Adrenal gland (tissue), 12 donors: ENCODE results near the gene DIP2C. TPM values are rescaled to one million over a fixed set of nuclear protein-coding genes. Genes with fewer than 3 reads are reported as not detected.

ENCODE experiments used
- DNase-seq, 7 donors: peaks; one replicate each; pipeline ENCODE4 v3.0.0-alpha.2; 2019 to 2020
- H3K27ac ChIP-seq, 5 donors: fragments of 200-600 bp; sonication (generic) in 4 of 5; 1 replicate in 3 of 5; 2 replicates in 2 of 5; pipeline versions ENCODE4 v1.5.1 to v1.8.0; 2016 to 2020; ENCODE audit warnings: mild to moderate bottlenecking in 1 of 5
- H3K27me3 ChIP-seq: fragments of 200-600 bp; 2 replicates; pipeline ENCODE4 v1.8.0; 2021
- H3K36me3 ChIP-seq, 2 donors: fragments of 200-600 bp; replicated peaks in 1 of 2; 1 replicate in 1 of 2; 2 replicates in 1 of 2; pipeline versions ENCODE4 v1.5.1 to v1.8.0; 2018 to 2022
- H3K4me1 ChIP-seq, 2 donors: fragments of 200-600 bp; replicated peaks in 1 of 2; 1 replicate in 1 of 2; 2 replicates in 1 of 2; pipeline versions ENCODE4 v1.5.1 to v1.8.0; 2018 to 2021
- H3K4me3 ChIP-seq, 4 donors: fragments of 200-600 bp; sonication (generic) in 3 of 4; one replicate each; pipeline ENCODE4 v1.5.1; 2016 to 2018
- H3K9me3 ChIP-seq, 3 donors: fragments of 200-600 bp; sonication (generic) in 1 of 3; replicated peaks in 1 of 3; 1 replicate in 2 of 3; 2 replicates in 1 of 3; pipeline versions ENCODE4 v1.5.1 to v1.8.0; 2016 to 2021
- POLR2A ChIP-seq, 2 donors: fragments of 450-650 bp; IDR thresholded peaks; one replicate each; pipeline ENCODE4 v1.6.1; 2017; ENCODE audit warnings: antibody characterized with exemption in 2 of 2, mild to moderate bottlenecking in 2 of 2, moderate library complexity in 1 of 2
- WGBS, 4 donors: extraction: QIAGEN DNeasy Blood & Tissue Kit in 2 of 4; methylation state at CpG; one replicate each; pipeline versions ENCODE4 v1.1.5 to v1.1.7; 2013 to 2017; 5-methylcytosine and 5-hydroxymethylcytosine counted together
- intact Hi-C, 2 donors: fragments of 100-400 bp; cut with DNase I; formaldehyde crosslinking; loops; one replicate each; pipeline versions ENCODE4 v1.14.1 to v1.15.0; 2022 to 2023
- polyA plus RNA-seq, 3 donors: library from polyadenylated mRNA; stranded (reverse); fragments of 200-250 nt in 2 of 3; fragments of 350-450 nt in 1 of 3; fragmentation: Illumina TruSeq in 1 of 3; extraction: RNeasy Lipid Tissue Mini Kit (QIAGEN cat#74804) in 1 of 3; gene quantifications; one replicate each; pipeline ENCODE4 v1.2.3, GENCODE V29; 2013 to 2014
- total RNA-seq, 9 donors: library from RNA; depleted of rRNA in 4 of 9; stranded (reverse); fragments of >200 nt in 4 of 9; fragments of 120-200 nt in 1 of 9; fragmentation: NEBNext Ultra II Directional in 1 of 9; extraction: Animal tissue kit (Norgen Biotek cat#: 25700) in 1 of 9; gene quantifications; one replicate each; pipeline versions ENCODE4 v1.1.0 to v1.2.4, GENCODE V29; 2013 to 2023
- TF ChIP-seq, protein P1 (sequence below), 6 experiments: fragments of 450-650 bp in 4 of 6; fragments of 200-600 bp in 2 of 6; sonication (generic) in 1 of 6; IDR thresholded peaks; 1 replicate in 5 of 6; 2 replicates in 1 of 6; pipeline versions ENCODE4 v1.5.1 to v1.8.0; 2016 to 2021; ENCODE audit warnings: antibody characterized with exemption in 6 of 6, mild to moderate bottlenecking in 2 of 6, moderate library complexity in 1 of 6
- donor health status: healthy with polysubstance abuse.
- donor health status: Bipolar disorder and iron deficiency.
- donor health status: DM: yes; HTN: yes; CAD: no.
- donor health status: DM: no; HTN: no; CAD: no.
- donor health status: DM: no; HTN: no; CAD: no.
- donor health status: DM: yes; HTN: yes; CAD: no.

DIP2C gene
- total and polyA plus RNA-seq, 12 donors = 4.8 to 23.9 (median 19.7) TPM

DNA sequence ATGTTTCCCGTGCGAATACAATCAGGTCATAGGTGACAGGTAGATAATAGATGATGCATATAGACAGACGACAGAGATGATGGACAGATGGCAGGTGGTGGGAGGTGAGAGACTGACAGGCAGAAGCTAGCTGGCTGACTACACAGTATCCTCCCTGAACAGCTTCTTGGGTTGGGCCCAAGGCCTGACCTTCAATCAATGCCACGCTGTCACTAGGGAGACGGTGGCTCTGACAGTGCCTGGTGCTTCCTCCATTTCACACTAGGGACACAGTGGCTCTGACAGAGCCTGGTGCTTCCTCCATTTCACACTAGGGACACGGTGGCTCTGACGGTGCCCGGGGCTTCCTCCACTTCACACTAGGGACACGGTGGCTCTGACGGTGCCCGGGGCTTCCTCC, 200.1 kb downstream of the DIP2C start:
- intact Hi-C loops = no loop called here
- no peaks in the 10 kb centered on the region for H3K27me3 ChIP-seq
- H3K9me3 ChIP-seq = no peaks in the 10 kb centered on the region
- TF ChIP-seq POLR2A (IDR thresholded peaks at IDR 0.05) = no peak
- TF ChIP-seq, protein P1, sequence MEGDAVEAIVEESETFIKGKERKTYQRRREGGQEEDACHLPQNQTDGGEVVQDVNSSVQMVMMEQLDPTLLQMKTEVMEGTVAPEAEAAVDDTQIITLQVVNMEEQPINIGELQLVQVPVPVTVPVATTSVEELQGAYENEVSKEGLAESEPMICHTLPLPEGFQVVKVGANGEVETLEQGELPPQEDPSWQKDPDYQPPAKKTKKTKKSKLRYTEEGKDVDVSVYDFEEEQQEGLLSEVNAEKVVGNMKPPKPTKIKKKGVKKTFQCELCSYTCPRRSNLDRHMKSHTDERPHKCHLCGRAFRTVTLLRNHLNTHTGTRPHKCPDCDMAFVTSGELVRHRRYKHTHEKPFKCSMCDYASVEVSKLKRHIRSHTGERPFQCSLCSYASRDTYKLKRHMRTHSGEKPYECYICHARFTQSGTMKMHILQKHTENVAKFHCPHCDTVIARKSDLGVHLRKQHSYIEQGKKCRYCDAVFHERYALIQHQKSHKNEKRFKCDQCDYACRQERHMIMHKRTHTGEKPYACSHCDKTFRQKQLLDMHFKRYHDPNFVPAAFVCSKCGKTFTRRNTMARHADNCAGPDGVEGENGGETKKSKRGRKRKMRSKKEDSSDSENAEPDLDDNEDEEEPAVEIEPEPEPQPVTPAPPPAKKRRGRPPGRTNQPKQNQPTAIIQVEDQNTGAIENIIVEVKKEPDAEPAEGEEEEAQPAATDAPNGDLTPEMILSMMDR (IDR thresholded peaks at IDR 0.05) = no peak
- H3K27ac ChIP-seq = no peak overlapping the region
- no peaks in the 10 kb centered on the region for H3K36me3 ChIP-seq
- no peak overlapping the region for H3K4me3 ChIP-seq
- DNase-seq = peak in 6 of 7 donors; percentile 46 to 77 (median 64)
- WGBS, 4 donors = 49 to 66% (median 59%) methylated on average over 5 to 11 of the region's 11 CpGs
- peaks cover 0 to 15% of the 10 kb centered on the region in 2 donors for H3K4me1 ChIP-seq

DNA sequence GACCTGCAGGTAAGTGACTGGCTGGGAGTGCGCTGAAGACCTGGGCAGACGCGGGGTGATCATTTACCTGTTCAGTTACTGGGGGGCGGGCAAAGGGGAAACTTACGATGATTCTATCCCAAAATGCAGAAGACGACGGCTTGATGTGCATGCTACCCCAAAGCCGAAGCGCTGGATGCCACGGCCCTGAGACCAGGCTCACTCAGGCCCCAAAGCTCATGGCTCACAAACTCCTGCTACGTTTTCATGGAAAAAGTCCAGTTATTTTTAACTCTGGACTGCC, 200.6 kb downstream of the DIP2C start:
- peak in 4 of 7 donors; percentile 6 to 51 (median 16) for DNase-seq
- H3K4me3 ChIP-seq = no peak overlapping the region
- intact Hi-C loops = no loop called here
- H3K27me3 ChIP-seq = no peaks in the 10 kb centered on the region
- H3K36me3 ChIP-seq = no peaks in the 10 kb centered on the region
- TF ChIP-seq, protein P1 (IDR thresholded peaks at IDR 0.05) = no peak
- no peak for TF ChIP-seq POLR2A (IDR thresholded peaks at IDR 0.05)
- WGBS, 4 donors = 91 to 95% (median 93%) methylated on average over 11 of the region's 11 CpGs
- H3K9me3 ChIP-seq = no peaks in the 10 kb centered on the region
- no peak overlapping the region for H3K27ac ChIP-seq
- peaks cover 0 to 15% of the 10 kb centered on the region in 2 donors for H3K4me1 ChIP-seq

DNA sequence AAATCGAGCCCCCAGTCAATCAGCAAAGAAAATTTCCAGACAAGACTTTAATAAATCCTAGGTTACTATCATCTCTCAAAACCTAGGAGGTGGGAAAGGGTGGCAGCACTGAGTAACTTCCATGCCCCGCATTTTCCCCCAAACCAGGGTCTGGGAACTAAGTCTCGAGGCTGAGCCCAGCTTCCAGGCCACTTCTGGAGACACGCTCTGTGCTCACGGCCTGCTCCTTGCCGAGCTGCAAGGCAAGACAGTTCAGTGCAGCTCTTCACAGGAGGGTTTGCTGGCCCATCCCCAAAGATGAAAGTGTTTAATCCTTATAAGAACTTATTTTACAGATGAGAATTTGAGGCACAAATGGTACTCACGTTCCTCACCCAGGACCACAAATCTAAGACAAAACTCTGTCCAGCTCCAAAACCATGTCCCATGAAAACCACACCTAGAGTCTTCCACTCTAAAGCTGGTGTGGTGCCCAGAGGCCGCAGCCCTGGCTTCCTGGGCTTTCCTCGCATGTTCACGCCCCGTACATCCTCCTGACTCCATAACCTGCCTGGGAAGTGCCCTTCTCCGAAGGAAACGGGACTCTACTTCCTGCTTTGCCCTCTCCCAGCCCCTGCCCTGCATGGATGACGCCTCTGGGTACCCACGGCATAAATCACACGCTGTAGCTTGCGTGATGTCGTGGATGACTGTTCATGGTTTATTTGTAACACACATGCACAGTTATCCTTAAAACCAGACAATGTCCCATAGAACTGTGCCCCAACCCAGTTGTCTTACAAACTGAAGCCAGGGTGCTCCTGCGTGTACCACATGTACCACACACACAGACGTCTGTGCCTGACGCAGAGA, 201.2 kb downstream of the DIP2C start:
- intact Hi-C loops = no loop called here
- no peak for TF ChIP-seq POLR2A (IDR thresholded peaks at IDR 0.05)
- TF ChIP-seq, protein P1 (IDR thresholded peaks at IDR 0.05) = no peak
- peak in 5 of 7 donors; percentile 6 to 44 (median 13) for DNase-seq
- H3K27me3 ChIP-seq = no peaks in the 10 kb centered on the region
- no peak overlapping the region for H3K4me3 ChIP-seq
- H3K36me3 ChIP-seq = no peaks in the 10 kb centered on the region
- no peaks in the 10 kb centered on the region for H3K9me3 ChIP-seq
- H3K27ac ChIP-seq = no peak overlapping the region
- WGBS, 4 donors = 89 to 93% (median 91%) methylated on average over 21 of the region's 21 CpGs
- peaks cover 0 to 15% of the 10 kb centered on the region in 2 donors for H3K4me1 ChIP-seq

DNA sequence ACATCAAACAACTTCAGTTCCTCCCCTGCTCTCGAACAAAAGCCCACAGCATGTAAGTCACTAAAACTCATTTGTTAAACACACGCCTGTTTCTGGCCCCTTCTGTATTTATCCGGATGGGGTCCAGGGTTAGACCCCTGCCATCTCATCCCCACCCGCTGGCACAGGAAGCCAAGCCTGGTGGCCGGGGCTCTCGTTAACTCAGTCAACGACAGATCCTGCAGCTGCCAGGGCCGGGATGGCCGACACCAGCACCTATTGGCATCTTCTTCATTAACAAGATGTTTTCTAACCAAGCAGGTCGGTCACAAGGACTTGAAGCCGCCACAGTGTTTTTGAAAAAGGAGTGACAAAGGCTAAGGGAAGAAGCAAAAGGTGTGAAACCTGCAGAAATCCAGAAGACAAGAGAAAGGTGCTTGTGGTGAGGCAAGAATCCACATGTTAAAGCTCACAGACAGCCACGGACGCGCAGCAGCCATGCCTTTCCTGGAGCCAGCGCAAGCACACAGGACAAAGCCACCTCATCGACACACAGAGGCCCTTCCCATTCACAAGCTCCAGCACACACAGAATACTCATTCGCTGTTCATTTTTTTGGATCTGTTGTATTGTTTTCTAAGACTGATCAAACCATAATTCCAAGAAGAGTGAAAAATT, 202.7 kb downstream of the DIP2C start:
- TF ChIP-seq POLR2A (IDR thresholded peaks at IDR 0.05) = no peak
- TF ChIP-seq, protein P1 (IDR thresholded peaks at IDR 0.05) = no peak
- H3K9me3 ChIP-seq = no peaks in the 10 kb centered on the region
- intact Hi-C loops = no loop called here
- H3K4me3 ChIP-seq = no peak overlapping the region
- no peak overlapping the region for H3K27ac ChIP-seq
- 94 to 97% (median 96%) methylated on average over 17 of the region's 17 CpGs for WGBS, 4 donors
- peaks cover 0 to 16% of the 10 kb centered on the region in 2 donors for H3K4me1 ChIP-seq
- peak in 4 of 7 donors; percentile 11 to 42 (median 18) for DNase-seq
- H3K36me3 ChIP-seq = no peaks in the 10 kb centered on the region
- H3K27me3 ChIP-seq = no peaks in the 10 kb centered on the region
